Right lobe of liver (tissue), 4 donors: ENCODE data around the gene GRID1.

ENCODE experiments used
- CTCF ChIP-seq, 4 donors: fragments of 200-600 bp in 3 of 4; fragments of 450-650 bp in 1 of 4; IDR thresholded peaks; one replicate each; pipeline versions ENCODE4 v1.5.1 to v1.8.0; 2016 to 2022; ENCODE audit warnings: antibody characterized with exemption in 4 of 4, mild to moderate bottlenecking in 2 of 4
- POLR2A ChIP-seq: fragments of 450-650 bp; IDR thresholded peaks from one replicate; pipeline ENCODE4 v1.6.1; 2017; ENCODE audit warnings: antibody characterized with exemption, mild to moderate bottlenecking
- donor health status: DM: no; HTN: no; CAD: no.
- donor health status: DM: no; HTN: no; CAD: no.
- donor health status: DM: no; HTN: yes; CAD: no.

- TF ChIP-seq CTCF (IDR thresholded peaks at IDR 0.05): no peak
- no peak for TF ChIP-seq POLR2A
Observed at GRCh38 chr10:86190291-86190690, 176.3 kb downstream of the GRID1 start.
